Endometrial microvascular endothelial cells (primary cell): ENCODE data around the gene MYEF2. TPM values are rescaled to one million over a fixed set of nuclear protein-coding genes. Genes with fewer than 3 reads are reported as not detected.

Experiments used
- in situ Hi-C: cut with HindIII; loops from 2 replicates; pipeline ENCODE4 v1.10.0; 2017; ENCODE audit warnings: low sequenced_read_pairs, low pct_unique_long_range_greater_than_20kb; ENCODE audit errors: inconsistent ontology term
- total RNA-seq: library from RNA; depleted of rRNA; stranded (reverse); fragments of >200 nt; gene quantifications from one replicate; pipeline ENCODE4 v1.2.3, GENCODE V29; 2015; ENCODE audit errors: inconsistent ontology term

The MYEF2 gene
- total RNA-seq = 12.0 TPM

- in situ Hi-C loops = no loop called here
These were observed at the start of gene MYEF2 for GRCh38 chr15:48177766-48178647. Gene MYEF2 (minus strand): TSS chr15:48178295. CDS start chr15:48178237, 58 bp downstream.

GRCh38 chr15:48225771-48226170 lies 47.7 kb upstream of the MYEF2 start:
- in situ Hi-C loops = no loop called here

GRCh38 chr15:48222627-48223026 lies 44.5 kb upstream of the MYEF2 start:
- in situ Hi-C loops = no loop called here

GRCh38 chr15:48221885-48222284 lies 43.8 kb upstream of the MYEF2 start:
- in situ Hi-C loops = no loop called here

GRCh38 chr15:48221261-48221660 lies 43.2 kb upstream of the MYEF2 start:
- in situ Hi-C loops = no loop called here

GRCh38 chr15:48205981-48206380 lies 27.9 kb upstream of the MYEF2 start, which contains the start of gene SLC12A1:
Gene SLC12A1 (plus strand): TSS chr15:48206302. CDS start chr15:48207720, 1,418 bp downstream.
- in situ Hi-C loops = no loop called here

GRCh38 chr15:48202068-48202467 lies 24.0 kb upstream of the MYEF2 start:
- in situ Hi-C loops = no loop called here

- in situ Hi-C loops = no loop called here
These were observed 13.6 kb upstream of the MYEF2 start, which contains the start of gene CTXN2 for GRCh38 chr15:48191574-48192225. Gene CTXN2 (plus strand): TSS chr15:48191665. CDS start chr15:48201301, 9,636 bp downstream.

- in situ Hi-C loops = no loop called here
These were observed 13.0 kb upstream of the MYEF2 start for GRCh38 chr15:48190932-48191573.

- in situ Hi-C loops = no loop called here
These were observed 8.2 kb upstream of the MYEF2 start for GRCh38 chr15:48186271-48186670.

GRCh38 chr15:48185529-48185928 lies 7.4 kb upstream of the MYEF2 start:
- in situ Hi-C loops = no loop called here

GRCh38 chr15:48182749-48183148 lies 4.7 kb upstream of the MYEF2 start:
- in situ Hi-C loops = no loop called here

- in situ Hi-C loops = no loop called here
These were observed 495 bp upstream of the MYEF2 start for GRCh38 chr15:48178648-48178931.

GRCh38 chr15:48177383-48177765 lies 721 bp downstream of the MYEF2 start:
- in situ Hi-C loops = no loop called here

GRCh38 chr15:48176957-48177356 lies 1.1 kb downstream of the MYEF2 start:
- in situ Hi-C loops = no loop called here

GRCh38 chr15:48176112-48176511 lies 2.0 kb downstream of the MYEF2 start:
- in situ Hi-C loops = no loop called here

- in situ Hi-C loops = no loop called here
These were observed 3.0 kb downstream of the MYEF2 start for GRCh38 chr15:48175126-48175525.

- in situ Hi-C loops = no loop called here
These were observed 7.1 kb downstream of the MYEF2 start for GRCh38 chr15:48170981-48171380.

GRCh38 chr15:48168616-48169015 lies 9.5 kb downstream of the MYEF2 start:
- in situ Hi-C loops = no loop called here

GRCh38 chr15:48153526-48153925 lies 24.6 kb downstream of the MYEF2 start:
- in situ Hi-C loops = no loop called here
